K562 (cell line): Measurements from ENCODE around the gene TUBB4B. TPM values are rescaled to one million over a fixed set of nuclear protein-coding genes. Genes with fewer than 3 reads are reported as not detected.
A peak's percentile ranks its signal among the peaks of the same experiment; 100 is the strongest.

Experiments used
- ERF ChIP-seq: fragments of 450-650 bp; formaldehyde crosslinking; IDR thresholded peaks from 2 replicates; pipeline ENCODE4 v1.4.0; 2020; ENCODE audit warnings: mild to moderate bottlenecking, mixed read lengths
- FOXK2 ChIP-seq, 2 experiments: fragments of 450-650 bp; IDR thresholded peaks in 1 of 2; conservative IDR thresholded peaks in 1 of 2; 2 replicates each; pipeline ENCODE4 v1.6.1; 2016; ENCODE audit warnings: low read depth in 2 of 2, mild to moderate bottlenecking in 1 of 2
- FOXM1 ChIP-seq, 2 experiments: fragments of 450-650 bp in 1 of 2; sonication (generic) in 1 of 2; formaldehyde crosslinking in 1 of 2; IDR thresholded peaks; 2 replicates each; pipeline versions ENCODE4 v1.6.1 to v1.9.0; 2017 to 2022; ENCODE audit warnings: low read depth in 2 of 2, mild to moderate bottlenecking in 2 of 2, missing genetic modification reagents in 1 of 2, moderate library complexity in 1 of 2
- HDAC1 ChIP-seq, 2 experiments: fragments of 450-650 bp; IDR thresholded peaks; 2 replicates each; pipeline ENCODE4 v1.6.1; 2016 to 2017; ENCODE audit warnings: inconsistent platforms in 1 of 2, mild to moderate bottlenecking in 1 of 2, moderate library complexity in 1 of 2
- KDM2B ChIP-seq: fragments of 250-450 bp; sonication (Bioruptor Pico); IDR thresholded peaks from 2 replicates; pipeline ENCODE4 v1.8.0; 2021; ENCODE audit warnings: mild to moderate bottlenecking, moderate library complexity
- KLF10 ChIP-seq: fragments of 250-450 bp; sonication (Bioruptor Pico); IDR thresholded peaks from 2 replicates; pipeline ENCODE4 v1.6.1; 2021; ENCODE audit warnings: matching md5 sums
- MBD2 ChIP-seq: sonication (generic); IDR thresholded peaks from 2 replicates; pipeline ENCODE4 v1.6.1; 2016; ENCODE audit warnings: low read depth, borderline replicate concordance
- MED1 ChIP-seq: sonication (generic); formaldehyde crosslinking; IDR thresholded peaks from 2 replicates; pipeline ENCODE4 v1.8.1; 2023; ENCODE audit warnings: missing genetic modification reagents, borderline replicate concordance
- MEIS2 ChIP-seq: fragments of 450-650 bp; IDR thresholded peaks from 2 replicates; pipeline ENCODE4 v1.6.1; 2014; ENCODE audit warnings: mild to moderate bottlenecking; ENCODE audit not compliant: partially characterized antibody
- NCOA1 ChIP-seq: fragments of 450-650 bp; IDR thresholded peaks from 2 replicates; pipeline ENCODE4 v1.6.1; 2016; ENCODE audit warnings: low read depth
- NR4A1 ChIP-seq, 2 experiments: fragments of 250-450 bp in 1 of 2; fragments of 450-650 bp in 1 of 2; sonication (Bioruptor Pico) in 1 of 2; IDR thresholded peaks; 2 replicates each; pipeline versions ENCODE4 v1.4.0 to v1.6.1; 2016 to 2020; ENCODE audit warnings: mild to moderate bottlenecking in 2 of 2, missing compliant biosample characterization in 1 of 2, missing genetic modification characterization in 1 of 2, moderate library complexity in 1 of 2
- PHB2 ChIP-seq: fragments of 450-650 bp; IDR thresholded peaks from 2 replicates; pipeline ENCODE4 v1.6.1; 2017; ENCODE audit warnings: low read depth
- PRPF4 ChIP-seq: fragments of 200-400 bp; formaldehyde crosslinking; IDR thresholded peaks from one replicate; pipeline ENCODE4 v1.6.1; 2017; ENCODE audit warnings: low read length, low read depth, mild to moderate bottlenecking; ENCODE audit not compliant: insufficient read depth, poor library complexity, severe bottlenecking
- SAFB ChIP-seq: fragments of 200-400 bp; formaldehyde crosslinking; IDR thresholded peaks from 2 replicates; pipeline ENCODE4 v1.6.1; 2017; ENCODE audit warnings: low read depth, low read length, borderline replicate concordance
- SNRNP70 ChIP-seq: fragments of 200-400 bp; formaldehyde crosslinking; optimal IDR thresholded peaks from 2 replicates; pipeline ENCODE3; 2017; ENCODE audit warnings: low read depth, low read length
- SRF ChIP-seq, 2 experiments: fragments of 250-450, 450-650 bp in 1 of 2; sonication (Bioruptor Pico) in 1 of 2; sonication (generic) in 1 of 2; formaldehyde crosslinking; IDR thresholded peaks; 2 replicates each; pipeline versions ENCODE4 v1.5.0 to v1.5.1; 2020 to 2022; ENCODE audit warnings: mild to moderate bottlenecking in 1 of 2, missing genetic modification reagents in 1 of 2
- SRSF1 ChIP-seq: fragments of 200-400 bp; formaldehyde crosslinking; IDR thresholded peaks from 2 replicates; pipeline ENCODE4 v1.6.1; 2017; ENCODE audit warnings: mild to moderate bottlenecking, low read depth, low read length, moderate library complexity
- TAF1 ChIP-seq: IDR thresholded peaks from 2 replicates; pipeline ENCODE4 v1.6.1; 2011; ENCODE audit warnings: mild to moderate bottlenecking, low read length, moderate library complexity; ENCODE audit not compliant: insufficient read depth, control insufficient read depth, severe bottlenecking; ENCODE audit errors: extremely low read depth
- ZNF197 ChIP-seq: fragments of 200-800 bp; sonication (Bioruptor generic); IDR thresholded peaks from 2 replicates; pipeline ENCODE4 v1.6.1; 2016; ENCODE audit warnings: low read depth, missing genetic modification characterization, missing compliant biosample characterization
- ZNF431 ChIP-seq: sonication (generic); formaldehyde crosslinking; IDR thresholded peaks from 2 replicates; pipeline ENCODE4 v1.8.0; 2022; ENCODE audit warnings: mild to moderate bottlenecking, missing genetic modification reagents
- ZNF655 ChIP-seq: fragments of 250-450 bp; sonication (Bioruptor Pico); IDR thresholded peaks from 2 replicates; pipeline ENCODE4 v1.5.0; 2021
- ZNF695 ChIP-seq: fragments of 450-650 bp; formaldehyde crosslinking; IDR thresholded peaks from 2 replicates; pipeline ENCODE4 v1.4.0; 2020; ENCODE audit warnings: mild to moderate bottlenecking, moderate library complexity
- polyA plus RNA-seq, 8 experiments: library from polyadenylated mRNA; depleted of rRNA in 4 of 8; stranded (reverse) in 5 of 8; unstranded in 3 of 8; fragments of >200 nt; fragmentation: Nextera tagmentation in 2 of 8; fragmentation: Illumina TruSeq in 1 of 8; extraction: Ambion mirVana in 2 of 8; extraction: Trizol in 1 of 8; gene quantifications; 2 replicates each; pipeline versions ENCODE4 v1.2.1 to v1.2.3, GENCODE V29; 2011 to 2014; ENCODE audit warnings: inconsistent platforms in 1 of 8, missing spikeins in 1 of 8
- total RNA-seq, 7 experiments: library from RNA; depleted of rRNA in 6 of 7; stranded (reverse); fragments of >200 nt in 6 of 7; fragmentation: Illumina TruSeq in 2 of 7; extraction: Trizol in 2 of 7; gene quantifications; 2 replicates each; pipeline versions ENCODE4 v1.2.1 to v1.2.3, GENCODE V29; 2011 to 2021; ENCODE audit warnings: low replicate concordance in 1 of 7
- TF ChIP-seq, protein P1 (sequence below): sonication (generic); formaldehyde crosslinking; IDR thresholded peaks from 2 replicates; pipeline ENCODE4 v1.8.1; 2023; ENCODE audit warnings: mild to moderate bottlenecking, missing genetic modification reagents
- TF ChIP-seq, protein P2 (sequence below): fragments of 250-450 bp; sonication (Bioruptor Pico); IDR thresholded peaks from 2 replicates; pipeline ENCODE4 v1.6.1; 2021; ENCODE audit warnings: mild to moderate bottlenecking

Gene TUBB4B
- total and polyA plus RNA-seq, 9 of the 15 experiments (the other 6 are each of a cell fraction or from before 2014, with no cell fraction given), result 24.1 to 443 (median 268) TPM

DNA sequence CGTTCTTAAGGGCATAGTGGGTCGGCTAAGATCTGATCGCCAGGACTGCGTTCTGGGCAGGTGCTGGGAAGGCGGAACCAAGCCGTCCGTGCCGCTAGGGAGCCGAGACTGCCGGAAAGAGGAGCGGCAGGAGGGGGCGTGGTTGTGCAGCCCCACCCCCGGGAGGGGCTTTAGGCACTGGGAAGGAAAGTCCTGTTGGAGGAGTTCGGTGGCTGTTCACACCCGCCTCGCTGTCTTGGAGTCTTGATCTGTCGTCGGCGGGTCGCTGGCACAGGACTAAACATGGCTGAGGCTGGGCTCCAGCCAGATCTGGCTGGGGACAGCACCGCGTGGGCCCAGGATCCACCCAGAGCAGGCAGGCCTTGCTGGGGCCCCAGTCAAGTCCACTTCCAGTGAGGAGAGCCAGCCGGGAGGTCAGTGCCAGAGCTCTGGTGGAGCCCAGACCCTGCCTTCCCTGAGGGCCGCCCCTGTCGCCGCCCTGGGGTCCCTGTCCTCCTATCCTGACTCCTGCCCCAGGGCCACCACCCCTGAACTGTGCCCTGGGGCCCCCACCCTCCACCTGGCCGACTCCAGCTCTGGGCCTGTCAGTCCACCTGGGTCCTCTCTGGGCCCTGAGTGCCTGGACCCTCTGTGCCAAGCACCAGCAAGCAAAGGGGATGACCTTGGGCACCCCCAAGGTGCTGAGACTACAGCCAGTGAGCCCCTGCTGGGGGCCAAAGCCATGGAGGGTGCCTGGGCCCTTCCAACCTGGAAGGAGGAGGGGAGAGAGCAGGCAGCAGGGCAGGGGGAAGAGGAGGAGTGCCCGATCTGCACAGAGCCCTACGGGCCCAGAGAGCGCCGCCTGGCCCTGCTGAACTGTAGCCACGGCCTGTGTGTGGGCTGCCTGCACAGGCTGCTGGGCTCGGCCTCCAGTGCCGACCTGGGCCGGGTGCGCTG lies 23.5 kb upstream of the TUBB4B start (continued):
- TF ChIP-seq MBD2 (no peak), FOXK2 (conservative IDR thresholded peaks at IDR 0.05 in 1 of 2, IDR thresholded peaks at IDR 0.05 in 1 of 2; ENCODE audit: low read depth in 2 of 2) (no peak), ZNF197 (no peak), KDM2B (CRISPR knock-in tag) (no peak), MED1 (no peak), TAF1 (peak; percentile 28), KLF10 (CRISPR knock-in tag) (no peak), PRPF4 (no peak), SRF (CRISPR knock-in tag; IDR thresholded peaks at IDR 0.05) (no peak), SAFB (no peak), SRSF1 (no peak), ZNF431 (no peak), NCOA1 (peak; percentile 19; the same call in 1 of the 2 replicates), FOXM1 (IDR thresholded peaks at IDR 0.05; ENCODE audit: low read depth) (no peak), FOXM1 (CRISPR knock-in tag; IDR thresholded peaks at IDR 0.05; ENCODE audit: low read depth) (0 out of 2 replicates have a peak, but pooled peaks have one; percentile 66), ZNF655 (CRISPR knock-in tag) (no peak), NR4A1 (CRISPR knock-in tag; IDR thresholded peaks at IDR 0.05) (no peak), NR4A1 (tag; IDR thresholded peaks at IDR 0.05) (no peak), HDAC1 (IDR thresholded peaks at IDR 0.05) (peak in 1 of 2 experiments; percentile 67; a peak in 2 of 4 replicates), PHB2 (no peak), ZNF695 (CRISPR knock-in tag) (no peak), SNRNP70 (no peak), ERF (CRISPR knock-in tag) (no peak), MEIS2 (no peak)
- TF ChIP-seq, protein P1, sequence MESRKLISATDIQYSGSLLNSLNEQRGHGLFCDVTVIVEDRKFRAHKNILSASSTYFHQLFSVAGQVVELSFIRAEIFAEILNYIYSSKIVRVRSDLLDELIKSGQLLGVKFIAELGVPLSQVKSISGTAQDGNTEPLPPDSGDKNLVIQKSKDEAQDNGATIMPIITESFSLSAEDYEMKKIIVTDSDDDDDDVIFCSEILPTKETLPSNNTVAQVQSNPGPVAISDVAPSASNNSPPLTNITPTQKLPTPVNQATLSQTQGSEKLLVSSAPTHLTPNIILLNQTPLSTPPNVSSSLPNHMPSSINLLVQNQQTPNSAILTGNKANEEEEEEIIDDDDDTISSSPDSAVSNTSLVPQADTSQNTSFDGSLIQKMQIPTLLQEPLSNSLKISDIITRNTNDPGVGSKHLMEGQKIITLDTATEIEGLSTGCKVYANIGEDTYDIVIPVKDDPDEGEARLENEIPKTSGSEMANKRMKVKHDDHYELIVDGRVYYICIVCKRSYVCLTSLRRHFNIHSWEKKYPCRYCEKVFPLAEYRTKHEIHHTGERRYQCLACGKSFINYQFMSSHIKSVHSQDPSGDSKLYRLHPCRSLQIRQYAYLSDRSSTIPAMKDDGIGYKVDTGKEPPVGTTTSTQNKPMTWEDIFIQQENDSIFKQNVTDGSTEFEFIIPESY (CRISPR knock-in tag), result no peak; the same call in 1 of the 2 replicates
- TF ChIP-seq, protein P2, sequence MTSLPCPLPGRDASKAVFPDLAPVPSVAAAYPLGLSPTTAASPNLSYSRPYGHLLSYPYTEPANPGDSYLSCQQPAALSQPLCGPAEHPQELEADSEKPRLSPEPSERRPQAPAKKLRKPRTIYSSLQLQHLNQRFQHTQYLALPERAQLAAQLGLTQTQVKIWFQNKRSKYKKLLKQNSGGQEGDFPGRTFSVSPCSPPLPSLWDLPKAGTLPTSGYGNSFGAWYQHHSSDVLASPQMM, result no peak
